HEK293 (cell line): ENCODE data around the gene CDC14A.

Experiments used
- CTCF ChIA-PET: fragments of 350-600 bp; formaldehyde crosslinking; extraction: SDS; loops from one replicate; lab custom pipeline; 2021; ENCODE audit warnings: antibody characterized with exemption; lab: Yijun Ruan, JAX
- POLR2A ChIA-PET: fragments of 300-600 bp; formaldehyde crosslinking; extraction: SDS; loops from one replicate; lab custom pipeline; 2020; ENCODE audit warnings: antibody characterized with exemption, inconsistent platforms; lab: Yijun Ruan, JAX
- H3K27ac ChIP-seq: fragments of 200-500 bp; sonication (Bioruptor generic); 2 replicates; pipeline ENCODE4 v1.5.1; 2014; ENCODE audit warnings: low read depth, low read length, control low read depth, inconsistent platforms; ENCODE audit errors: extremely low read depth
- H3K36me3 ChIP-seq, 2 experiments: fragments of 200-500 bp in 1 of 2; sonication (Bioruptor generic) in 1 of 2; 1 replicate in 1 of 2; 2 replicates in 1 of 2; pipeline ENCODE4 v1.5.1; 2014 to 2017; ENCODE audit warnings: inconsistent platforms in 2 of 2, low read length in 2 of 2; ENCODE audit not compliant: control insufficient read depth in 2 of 2, insufficient read depth in 1 of 2
- H3K4me1 ChIP-seq: fragments of 200-500 bp; sonication (Bioruptor generic); 2 replicates; pipeline ENCODE4 v1.5.1; 2014; ENCODE audit warnings: mild to moderate bottlenecking, low read length, inconsistent platforms; ENCODE audit not compliant: control insufficient read depth, insufficient read depth
- H3K4me3 ChIP-seq: 2 replicates; pipeline ENCODE4 v1.5.1; 2011; ENCODE audit warnings: low read depth, mild to moderate bottlenecking, control low read depth, low read length, moderate library complexity
- H3K9me3 ChIP-seq: fragments of 200-500 bp; sonication (Bioruptor generic); 2 replicates; pipeline ENCODE4 v1.5.1; 2014; ENCODE audit warnings: low read depth, low read length, inconsistent platforms; ENCODE audit not compliant: control insufficient read depth, insufficient read depth
- GLIS1 ChIP-seq: fragments of 450-650 bp; formaldehyde crosslinking; IDR thresholded peaks from 2 replicates; pipeline ENCODE4 v1.5.1; 2016; ENCODE audit warnings: missing biosample characterization, missing genetic modification characterization
- OSR2 ChIP-seq: fragments of 450-650 bp; formaldehyde crosslinking; IDR thresholded peaks from 2 replicates; pipeline ENCODE4 v1.5.1; 2016; ENCODE audit warnings: missing biosample characterization, missing genetic modification characterization
- OVOL3 ChIP-seq: fragments of 450-650 bp; formaldehyde crosslinking; IDR thresholded peaks from 2 replicates; pipeline ENCODE4 v1.5.1; 2016; ENCODE audit warnings: missing biosample characterization, missing genetic modification characterization
- REPIN1 ChIP-seq: fragments of 450-650 bp; formaldehyde crosslinking; IDR thresholded peaks from 2 replicates; pipeline ENCODE4 v1.5.1; 2017; ENCODE audit warnings: missing biosample characterization, missing genetic modification characterization, low read depth
- YY1 ChIP-seq: fragments of 450-650 bp; formaldehyde crosslinking; IDR thresholded peaks from 2 replicates; pipeline ENCODE4 v1.5.1; 2018; ENCODE audit warnings: missing biosample characterization, missing genetic modification characterization
- ZFP3 ChIP-seq: fragments of 450-650 bp; formaldehyde crosslinking; IDR thresholded peaks from 2 replicates; pipeline ENCODE4 v1.5.1; 2016; ENCODE audit warnings: low read depth, missing biosample characterization, missing genetic modification characterization
- ZFP69B ChIP-seq: fragments of 450-650 bp; formaldehyde crosslinking; IDR thresholded peaks from 2 replicates; pipeline ENCODE4 v1.5.1; 2016; ENCODE audit warnings: missing biosample characterization, missing genetic modification characterization
- ZNF121 ChIP-seq: fragments of 450-650 bp; formaldehyde crosslinking; IDR thresholded peaks from 2 replicates; pipeline ENCODE4 v1.5.1; 2016; ENCODE audit warnings: missing biosample characterization, missing genetic modification characterization
- ZNF211 ChIP-seq: fragments of 450-650 bp; formaldehyde crosslinking; IDR thresholded peaks from 2 replicates; pipeline ENCODE4 v1.5.1; 2016; ENCODE audit warnings: low read depth, missing biosample characterization, missing genetic modification characterization
- ZNF335 ChIP-seq: fragments of 450-650 bp; formaldehyde crosslinking; conservative IDR thresholded peaks from 2 replicates; pipeline ENCODE4 v1.5.1; 2016; ENCODE audit warnings: missing biosample characterization, missing genetic modification characterization
- ZNF350 ChIP-seq: fragments of 450-650 bp; formaldehyde crosslinking; IDR thresholded peaks from 2 replicates; pipeline ENCODE4 v1.5.0; 2017; ENCODE audit warnings: missing biosample characterization, mild to moderate bottlenecking, missing genetic modification characterization
- ZNF423 ChIP-seq: fragments of 450-650 bp; formaldehyde crosslinking; IDR thresholded peaks from 2 replicates; pipeline ENCODE4 v1.5.1; 2016; ENCODE audit warnings: missing biosample characterization, missing genetic modification characterization
- ZNF561 ChIP-seq: fragments of 450-650 bp; IDR thresholded peaks from 2 replicates; pipeline ENCODE4 v1.5.1; 2018; ENCODE audit warnings: missing biosample characterization, missing genetic modification characterization, borderline replicate concordance
- ZNF580 ChIP-seq: fragments of 450-650 bp; formaldehyde crosslinking; IDR thresholded peaks from 2 replicates; pipeline ENCODE4 v1.5.1; 2016; ENCODE audit warnings: missing biosample characterization, missing genetic modification characterization
- ZNF596 ChIP-seq: fragments of 450-650 bp; IDR thresholded peaks from 2 replicates; pipeline ENCODE4 v1.5.0; 2018; ENCODE audit warnings: missing biosample characterization, mild to moderate bottlenecking, missing genetic modification characterization, moderate library complexity
- ZNF677 ChIP-seq: fragments of 450-650 bp; IDR thresholded peaks from 2 replicates; pipeline ENCODE4 v1.5.0; 2018; ENCODE audit warnings: missing biosample characterization, mild to moderate bottlenecking, missing genetic modification characterization, moderate library complexity
- ZNF692 ChIP-seq: fragments of 450-650 bp; formaldehyde crosslinking; IDR thresholded peaks from 2 replicates; pipeline ENCODE4 v1.5.1; 2016; ENCODE audit warnings: missing biosample characterization, missing genetic modification characterization
- ZSCAN16 ChIP-seq: fragments of 450-650 bp; formaldehyde crosslinking; IDR thresholded peaks from 2 replicates; pipeline ENCODE4 v1.5.1; 2016; ENCODE audit warnings: missing biosample characterization, missing genetic modification characterization

CDC14A gene

DNA sequence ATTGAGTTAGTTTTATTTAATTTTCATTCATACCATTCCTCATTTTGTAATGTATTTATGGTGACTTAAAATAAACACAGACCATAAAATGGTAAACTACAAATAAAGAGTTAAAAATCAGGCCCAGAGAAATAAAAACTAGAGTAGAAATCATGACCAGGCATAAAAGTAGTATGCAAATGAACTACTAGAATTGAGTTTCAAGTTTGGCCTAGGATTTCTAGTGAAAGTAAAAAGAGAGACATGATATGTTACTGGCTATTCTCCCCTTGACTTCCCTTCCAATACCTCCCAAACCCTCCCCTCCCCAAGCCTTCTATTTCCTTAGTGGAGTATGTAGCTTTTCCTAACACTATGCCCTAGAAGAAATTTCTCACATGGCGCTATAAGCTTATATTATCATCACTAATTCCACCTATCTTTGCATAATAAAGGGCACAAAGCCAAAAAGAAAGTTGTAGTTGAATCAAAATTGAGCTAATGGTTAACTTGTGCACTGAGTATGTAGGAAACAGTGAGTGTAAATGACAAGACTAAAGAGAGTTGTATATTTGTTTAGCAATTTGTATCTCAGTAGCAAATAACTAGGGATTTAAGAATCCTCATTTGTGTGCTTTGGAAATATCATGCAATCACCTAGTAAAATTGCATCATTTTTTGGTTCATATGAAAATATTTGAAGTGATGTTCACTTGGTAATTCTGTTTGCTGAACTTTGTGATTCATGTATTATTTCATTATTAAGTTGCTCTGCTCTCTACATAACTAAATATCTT is 29.7 kb upstream of the CDC14A start (continued):
- TF ChIP-seq ZNF561 (tag by site-specific recombination) (no peak), ZFP3 (tag by site-specific recombination) (no peak), OVOL3 (tag by site-specific recombination) (no peak)

DNA sequence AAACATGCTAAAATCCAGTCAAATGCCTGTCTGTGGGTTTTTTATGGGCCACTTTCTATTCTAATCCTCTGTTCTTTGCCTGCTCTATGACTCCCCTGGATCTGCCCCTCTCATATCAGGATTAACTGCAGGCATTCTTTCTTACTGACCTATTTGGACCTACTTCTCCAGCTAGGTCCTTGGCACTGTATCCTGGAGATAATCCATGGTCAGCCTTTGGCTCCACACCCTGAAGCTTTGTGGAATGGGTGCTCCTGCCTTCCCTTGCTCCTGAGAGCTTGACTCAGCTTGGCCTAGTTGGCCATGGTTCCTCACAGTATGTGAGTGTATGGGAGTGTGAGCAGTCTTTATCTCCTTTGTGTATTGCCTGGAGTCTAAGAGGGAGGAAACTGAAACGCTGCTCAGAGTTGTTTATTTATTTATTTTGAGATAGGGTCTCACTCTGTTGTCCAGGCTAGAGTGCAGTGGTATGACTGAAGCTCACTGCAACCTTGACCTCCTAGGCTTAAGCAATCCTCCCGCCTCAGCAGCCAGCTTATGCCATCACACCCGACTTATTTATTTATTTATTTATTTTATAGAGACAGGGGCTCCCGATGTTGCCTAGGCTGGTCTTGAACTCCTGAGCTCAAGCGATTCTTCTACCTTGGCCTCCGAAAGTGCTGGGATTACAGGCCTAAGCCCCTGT is 28.7 kb upstream of the CDC14A start:
- no peak overlapping the region for H3K4me3 ChIP-seq
- ChIA-PET POLR2A (no interaction called here), CTCF (interaction anchor here (0.6 to 1.0 kb wide), 2 partner anchors 133 to 254 kb away, joined by 3 read pairs; no protein-coding TSS in a partner anchor)
- peak; percentile 42; the same call in 1 of the 2 replicates for TF ChIP-seq ZNF121 (tag by site-specific recombination)
- TF ChIP-seq ZNF677 (tag by site-specific recombination): no peak
- TF ChIP-seq YY1 (tag by site-specific recombination): no peak
- TF ChIP-seq ZNF596: no peak
- no peak overlapping the region for H3K27ac ChIP-seq
- peaks cover 4% of the 10 kb centered on the region; the same call in 1 of the 2 replicates for H3K4me1 ChIP-seq
- H3K36me3 ChIP-seq: no peaks in the 10 kb centered on the region
- H3K9me3 ChIP-seq: no peaks in the 10 kb centered on the region

DNA sequence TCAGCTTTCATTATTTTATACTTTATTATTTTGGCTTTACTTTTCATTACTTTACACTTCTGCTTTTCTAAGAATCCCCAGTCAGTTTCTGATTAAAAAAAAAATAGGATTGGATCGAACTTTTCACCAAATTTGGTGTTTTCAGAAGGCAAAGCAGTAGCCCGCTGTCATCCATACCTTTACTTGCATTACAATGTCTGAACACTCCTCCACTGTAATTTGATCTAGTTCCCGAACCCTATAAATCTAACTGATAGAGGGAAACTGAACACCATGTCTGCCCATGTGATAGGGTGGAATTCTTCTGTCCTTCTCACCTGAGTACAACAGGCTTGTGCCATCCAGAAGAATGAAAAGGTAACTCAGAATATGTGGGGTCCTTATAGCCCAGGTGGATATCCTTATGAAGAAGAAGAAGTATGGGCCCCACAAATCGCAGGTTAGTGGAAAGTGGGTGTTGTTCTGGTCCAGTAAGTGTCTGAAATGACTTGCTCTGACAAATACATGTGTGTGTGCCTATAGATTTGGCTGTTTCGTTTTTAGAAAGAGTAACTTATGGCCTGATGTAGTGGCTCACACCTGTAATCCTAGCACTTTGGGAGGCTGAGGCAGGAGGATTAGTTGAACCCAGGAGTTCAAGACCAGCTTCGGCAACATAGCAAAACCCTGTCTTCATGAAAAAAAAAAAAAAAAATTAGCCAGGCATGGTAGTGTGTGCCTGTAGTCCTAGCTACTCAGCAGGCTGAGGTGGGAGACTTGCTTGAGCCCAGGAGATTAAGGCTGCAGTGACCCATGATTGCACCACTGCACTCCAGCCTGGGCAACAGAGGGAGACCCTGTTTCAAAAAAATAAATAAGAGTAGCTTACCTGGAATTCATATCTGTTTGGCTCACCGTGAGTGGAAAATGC is 26.6 kb upstream of the CDC14A start:
- POLR2A ChIA-PET: no interaction called here
- no peak for TF ChIP-seq ZNF211 (tag by site-specific recombination)
- TF ChIP-seq OSR2: peak; percentile 15; the same call in 1 of the 2 replicates
- TF ChIP-seq ZNF121 (tag by site-specific recombination): 0 out of 2 replicates have a peak, but pooled peaks have one; percentile 39
- peak; percentile 94 for TF ChIP-seq ZSCAN16
- no peak for TF ChIP-seq REPIN1
- TF ChIP-seq ZNF335: peak; percentile 91
- TF ChIP-seq GLIS1: no peak
- TF ChIP-seq ZNF350 (tag by site-specific recombination): no peak
- peak; percentile 51; the same call in 1 of the 2 replicates for TF ChIP-seq ZNF692 (tag by site-specific recombination)
- TF ChIP-seq ZFP69B (tag by site-specific recombination): peak; percentile 63; the same call in 1 of the 2 replicates
- TF ChIP-seq ZNF423 (tag by site-specific recombination): no peak
- TF ChIP-seq ZNF580 (tag by site-specific recombination): 0 out of 2 replicates have a peak, but pooled peaks have one; percentile 60
- TF ChIP-seq, all 188 proteins: peak for 7
- peaks cover 4% of the 10 kb centered on the region; the same call in 1 of the 2 replicates for H3K4me1 ChIP-seq
- H3K4me3 ChIP-seq: no peak overlapping the region
- no peaks in the 10 kb centered on the region for H3K36me3 ChIP-seq
- CTCF ChIA-PET: interaction anchor here (0.5 to 0.9 kb wide), 2 partner anchors 31 to 129 kb away, joined by 3 read pairs; no protein-coding TSS in a partner anchor
- no peak overlapping the region for H3K27ac ChIP-seq
- no peaks in the 10 kb centered on the region for H3K9me3 ChIP-seq
